Activated B cell treated with CpG ODN at 0.5 μM for 24 hours (primary cell): ENCODE measurements around the gene SMARCC1. TPM values are rescaled to one million over a fixed set of nuclear protein-coding genes. Genes with fewer than 3 reads are reported as not detected.

Experiments used
- ATAC-seq: fragments of 200-7000 bp; cut with Tn5 transposase; one replicate; pipeline ENCODE4 v1.10.0; 2021; ENCODE audit warnings: low read depth, mild to moderate bottlenecking, moderate library complexity
- CTCF ChIA-PET: fragments of 350-600 bp; sonication (Branson Sonifier 250); formaldehyde crosslinking; loops from one replicate; lab custom pipeline; 2021; ENCODE audit warnings: antibody characterized with exemption; lab: Charles Lee
- POLR2A ChIA-PET: fragments of 350-600 bp; sonication (Branson Sonifier 250); formaldehyde crosslinking; loops from one replicate; lab custom pipeline; 2021; ENCODE audit warnings: antibody characterized with exemption; lab: Charles Lee
- DNase-seq: peaks from one replicate; pipeline ENCODE4 v3.0.0; 2022
- H3K27ac Mint-ChIP-seq: one replicate; pipeline ENCODE4 v1.8.0; 2020; ENCODE audit warnings: mixed read lengths
- H3K27me3 Mint-ChIP-seq: one replicate; pipeline ENCODE4 v1.8.0; 2021; ENCODE audit warnings: mixed read lengths
- H3K36me3 Mint-ChIP-seq: one replicate; pipeline ENCODE4 v1.8.0; 2021; ENCODE audit warnings: low read depth, mixed read lengths
- H3K4me1 Mint-ChIP-seq: one replicate; pipeline ENCODE4 v1.8.0; 2021; ENCODE audit warnings: mixed read lengths
- H3K4me3 Mint-ChIP-seq: one replicate; pipeline ENCODE4 v1.8.0; 2020; ENCODE audit warnings: mild to moderate bottlenecking, mixed read lengths
- H3K9me3 Mint-ChIP-seq: one replicate; pipeline ENCODE4 v1.8.0; 2020; ENCODE audit warnings: mixed read lengths
- CTCF ChIP-seq: fragments of 200-600 bp; IDR thresholded peaks from one replicate; pipeline ENCODE4 v1.8.0; 2022; ENCODE audit warnings: antibody characterized with exemption, mild to moderate bottlenecking
- intact Hi-C: fragments of 100-400 bp; cut with micrococcal nuclease; formaldehyde crosslinking; loops from one replicate; pipeline ENCODE4 v1.15.1; 2024
- total RNA-seq: library from RNA; stranded (reverse); gene quantifications from 2 replicates; pipeline ENCODE4 v1.2.3, GENCODE V29; 2022

Gene SMARCC1
- total RNA-seq, 1 donor from 2014 or later = 136 TPM

GRCh38 chr3:47601281-47601680 lies 180.4 kb downstream of the SMARCC1 start:
- no peaks in the 10 kb centered on the region for H3K27me3 Mint-ChIP-seq
- POLR2A ChIA-PET = interaction anchor here (0.7 kb wide), 1 partner anchor 934 kb away, joined by 4 read pairs; no protein-coding TSS in a partner anchor
- intact Hi-C loops = no loop called here
- no peak overlapping the region for H3K4me3 Mint-ChIP-seq
- no peak overlapping the region for H3K27ac Mint-ChIP-seq
- TF ChIP-seq CTCF = no peak
- no peak for DNase-seq
- H3K36me3 Mint-ChIP-seq = peaks cover 70% of the 10 kb centered on the region
- H3K9me3 Mint-ChIP-seq = no peaks in the 10 kb centered on the region
- ATAC-seq = no peak
- CTCF ChIA-PET = no interaction called here
- no peaks in the 10 kb centered on the region for H3K4me1 Mint-ChIP-seq

GRCh38 chr3:47594792-47595191 lies 186.9 kb downstream of the SMARCC1 start:
- ChIA-PET POLR2A (no interaction called here), CTCF (no interaction called here)
- DNase-seq (no peak), ATAC-seq (no peak)
- H3K27ac Mint-ChIP-seq = no peak overlapping the region
- H3K9me3 Mint-ChIP-seq = no peaks in the 10 kb centered on the region
- peaks cover 68% of the 10 kb centered on the region for H3K36me3 Mint-ChIP-seq
- H3K4me3 Mint-ChIP-seq = no peak overlapping the region
- TF ChIP-seq CTCF = no peak
- H3K4me1 Mint-ChIP-seq = no peaks in the 10 kb centered on the region
- no peaks in the 10 kb centered on the region for H3K27me3 Mint-ChIP-seq
- intact Hi-C loops = no loop called here

DNA sequence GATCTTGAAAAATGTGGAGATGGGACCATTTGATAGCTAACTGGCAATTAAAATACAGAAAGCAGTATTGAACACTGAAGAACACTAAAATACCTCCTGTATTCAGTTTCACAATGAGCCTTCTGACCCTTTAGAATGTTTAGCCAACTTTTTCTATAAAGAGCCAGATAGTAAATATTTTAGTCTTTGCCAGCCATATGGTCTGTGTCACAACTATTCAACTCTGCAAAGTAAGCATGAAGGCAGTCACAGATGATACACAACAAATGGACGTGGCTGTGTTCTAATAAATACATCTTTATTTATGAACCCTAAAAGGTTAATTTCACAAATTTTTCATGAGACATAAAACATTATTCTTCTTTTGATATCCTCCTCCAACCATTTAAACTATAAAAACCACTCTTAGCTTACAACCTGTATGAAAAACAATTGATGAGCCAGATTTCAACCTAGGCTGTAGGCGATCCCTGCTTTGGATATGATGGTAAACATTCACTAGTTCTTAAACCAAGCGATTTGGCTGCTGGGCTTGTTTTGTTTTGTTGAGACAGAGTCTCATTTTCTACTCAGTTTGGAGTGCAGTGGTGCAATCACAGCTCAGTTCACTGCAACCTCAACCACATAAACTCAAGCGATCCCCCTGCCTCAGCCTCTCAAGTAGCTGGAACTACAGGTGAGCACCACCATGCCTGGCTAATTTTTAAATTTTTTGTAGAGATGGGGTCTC lies 189.5 kb downstream of the SMARCC1 start:
- POLR2A ChIA-PET = interaction anchor here (0.6 kb wide), 1 partner anchor 15 kb away, joined by 3 read pairs; no protein-coding TSS in a partner anchor
- TF ChIP-seq CTCF = no peak
- Mint-ChIP-seq H3K36me3 (peaks cover 73% of the 10 kb centered on the region), H3K4me3 (no peak overlapping the region), H3K27me3 (no peaks in the 10 kb centered on the region), H3K9me3 (no peaks in the 10 kb centered on the region), H3K27ac (no peak overlapping the region), H3K4me1 (no peaks in the 10 kb centered on the region)
- CTCF ChIA-PET = no interaction called here
- intact Hi-C loops = no loop called here
- ATAC-seq = no peak
- no peak for DNase-seq

DNA sequence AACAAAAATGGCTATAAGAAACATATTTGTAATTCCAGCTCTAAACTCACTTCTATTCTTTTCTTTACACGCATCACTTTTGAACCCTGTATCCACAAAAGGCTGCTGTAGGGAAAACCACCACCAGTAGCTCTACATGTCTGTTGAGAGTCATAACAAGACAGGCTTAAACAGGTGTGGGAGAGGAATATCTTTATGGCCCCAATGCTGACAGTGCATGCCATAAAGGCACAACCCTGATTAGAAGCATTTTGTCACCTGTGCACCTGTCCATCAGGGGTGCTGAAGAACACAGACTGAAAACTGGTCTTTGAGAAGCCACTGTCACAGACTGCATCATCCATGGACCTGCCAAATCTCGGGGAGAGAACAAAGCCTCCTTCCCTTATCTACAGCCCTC lies 191.5 kb downstream of the SMARCC1 start:
- Mint-ChIP-seq H3K4me3 (no peak overlapping the region), H3K4me1 (no peaks in the 10 kb centered on the region), H3K27ac (no peak overlapping the region), H3K27me3 (no peaks in the 10 kb centered on the region), H3K36me3 (peaks cover 81% of the 10 kb centered on the region), H3K9me3 (no peaks in the 10 kb centered on the region)
- POLR2A ChIA-PET = no interaction called here
- CTCF ChIA-PET = no interaction called here
- ATAC-seq (no peak), DNase-seq (no peak)
- intact Hi-C loops = no loop called here
- TF ChIP-seq CTCF = no peak

- ChIA-PET POLR2A (no interaction called here), CTCF (no interaction called here)
- peaks cover 71% of the 10 kb centered on the region for H3K36me3 Mint-ChIP-seq
- no peak overlapping the region for H3K27ac Mint-ChIP-seq
- no peak for ATAC-seq
- no peak for TF ChIP-seq CTCF
- H3K4me1 Mint-ChIP-seq = no peaks in the 10 kb centered on the region
- H3K4me3 Mint-ChIP-seq = no peak overlapping the region
- no peaks in the 10 kb centered on the region for H3K27me3 Mint-ChIP-seq
- no peaks in the 10 kb centered on the region for H3K9me3 Mint-ChIP-seq
- intact Hi-C loops = no loop called here
- DNase-seq = no peak
These were observed 193.1 kb downstream of the SMARCC1 start for GRCh38 chr3:47588587-47588986.
